ENCODE measurements around the gene ATG4C. TPM values are rescaled to one million over a fixed set of nuclear protein-coding genes. Genes with fewer than 3 reads are reported as not detected.
A peak's percentile ranks its signal among the peaks of the same experiment; 100 is the strongest.

Gene ATG4C
- total and polyA plus RNA-seq, 7 experiments from 2014 or later: 6.8 to 20.1 (median 13.2) TPM

DNA sequence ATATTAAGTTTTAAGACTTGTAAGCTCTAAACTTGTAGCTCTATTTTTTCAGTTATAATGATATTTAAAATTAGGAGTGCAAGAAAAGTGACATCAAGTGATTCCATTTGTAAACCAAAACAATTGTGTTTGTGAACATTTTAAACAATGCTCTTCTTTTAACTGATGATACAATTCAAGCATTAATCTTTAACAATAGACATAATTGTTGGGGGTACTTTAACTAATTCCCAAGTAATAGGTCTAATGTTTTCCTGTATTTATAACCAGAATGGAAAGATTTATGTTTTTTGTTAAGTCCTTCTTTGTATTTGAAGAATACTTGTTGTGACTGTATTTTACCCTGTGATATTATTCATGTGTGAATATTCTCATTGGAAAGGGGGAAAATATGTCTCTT, 6.8 kb downstream of the ATG4C start:
- Histone ChIP-seq H3K4me1 (ENCODE audit: control insufficient read depth in 2 of 2, insufficient read depth in 2 of 2, low read length in 2 of 2) (no peaks in the 10 kb centered on the region), H3K27me3 (ENCODE audit: control insufficient read depth in 2 of 2, insufficient read depth in 2 of 2, low read length in 2 of 2) (no peaks in the 10 kb centered on the region), H3K4me3 (ENCODE audit: low read length) (no peak overlapping the region), H3K9me3 (ENCODE audit: control insufficient read depth in 2 of 3, low read length in 3 of 3) (no peaks in the 10 kb centered on the region), H3K36me3 (ENCODE audit: control insufficient read depth in 2 of 3, insufficient read depth in 3 of 3, low read length in 3 of 3) (no peaks in the 10 kb centered on the region), H3K27ac (ENCODE audit: low read depth, low read length) (no peak overlapping the region)
- Mint-ChIP-seq H3K27ac (no peak overlapping the region), H3K9me3 (no peaks in the 10 kb centered on the region), H3K4me1 (peaks cover 9 to 50% (median 28%) of the 10 kb centered on the region in 7 donors), H3K36me3 (peaks cover 0 to 22% (median 9%) of the 10 kb centered on the region in 5 donors), H3K4me3 (no peak overlapping the region), H3K27me3 (no peaks in the 10 kb centered on the region)
- ChIA-PET POLR2A (interaction anchor here (0.8 kb wide), 1 partner anchor 850 kb away, joined by 3 read pairs; no protein-coding TSS in a partner anchor), CTCF (no interaction called here)
- intact Hi-C loops (cut with micrococcal nuclease): no loop called here
- no peak for ATAC-seq
- DNase-seq: no peak

DNA sequence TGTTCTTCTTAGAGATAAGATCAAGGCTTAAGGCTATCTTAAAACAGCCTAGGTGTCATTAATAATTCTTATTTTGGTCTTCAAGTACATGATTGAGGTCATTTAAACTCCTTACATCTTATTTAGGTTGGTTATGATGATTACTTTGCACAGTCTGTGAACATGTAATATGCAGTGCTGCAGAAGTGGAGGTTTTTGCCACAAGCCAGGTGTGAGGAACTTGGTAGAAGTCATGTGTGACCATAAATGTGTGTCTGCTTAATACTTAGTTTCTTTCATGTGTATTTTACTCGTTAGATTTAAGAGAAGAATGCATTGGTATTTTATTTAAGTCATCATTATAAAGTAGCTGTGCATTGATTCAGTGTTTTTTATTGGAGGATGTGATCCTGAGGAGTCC, 10.1 kb downstream of the ATG4C start:
- Mint-ChIP-seq H3K9me3 (no peaks in the 10 kb centered on the region), H3K27me3 (no peaks in the 10 kb centered on the region), H3K4me3 (no peak overlapping the region), H3K36me3 (peaks cover 0 to 13% (median 6%) of the 10 kb centered on the region in 5 donors), H3K4me1 (peaks cover 0 to 28% (median 11%) of the 10 kb centered on the region in 7 donors), H3K27ac (no peak overlapping the region)
- no peaks in the 10 kb centered on the region for H3K9me3 ChIP-seq (ENCODE audit: control insufficient read depth in 2 of 3, low read length in 3 of 3)
- DNase-seq (no peak), ATAC-seq (no peak)
- H3K27me3 ChIP-seq (ENCODE audit: control insufficient read depth in 2 of 2, insufficient read depth in 2 of 2, low read length in 2 of 2): no peaks in the 10 kb centered on the region
- H3K4me3 ChIP-seq (ENCODE audit: low read length): no peak overlapping the region
- H3K36me3 ChIP-seq (ENCODE audit: control insufficient read depth in 2 of 3, insufficient read depth in 3 of 3, low read length in 3 of 3): no peaks in the 10 kb centered on the region
- CTCF ChIA-PET: no interaction called here
- intact Hi-C loops (cut with micrococcal nuclease): no loop called here
- POLR2A ChIA-PET: no interaction called here
- no peaks in the 10 kb centered on the region for H3K4me1 ChIP-seq (ENCODE audit: control insufficient read depth in 2 of 2, insufficient read depth in 2 of 2, low read length in 2 of 2)
- H3K27ac ChIP-seq (ENCODE audit: low read depth, low read length): no peak overlapping the region

DNA sequence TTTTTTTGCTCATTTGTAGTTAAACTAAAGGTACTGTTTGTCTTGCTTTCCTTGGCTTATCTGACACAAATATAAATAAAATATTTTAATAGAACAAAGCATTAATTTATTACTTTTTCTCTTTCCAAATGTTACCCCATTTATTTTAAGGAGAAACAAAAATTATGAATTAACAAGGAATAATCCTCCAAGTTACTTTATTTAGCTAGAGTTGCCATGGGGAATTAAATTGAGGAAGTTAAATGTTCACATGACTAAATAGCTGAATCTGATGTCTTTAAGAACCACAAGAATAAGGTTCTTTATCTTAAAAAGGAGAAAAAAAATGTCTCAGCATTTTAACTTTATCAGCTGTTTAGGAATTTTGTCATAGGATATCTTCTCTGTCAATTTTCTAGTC, 12.3 kb downstream of the ATG4C start:
- Mint-ChIP-seq H3K27me3 (no peaks in the 10 kb centered on the region), H3K4me1 (peaks cover 10 to 35% (median 18%) of the 10 kb centered on the region in 7 donors), H3K27ac (no peak overlapping the region), H3K9me3 (no peaks in the 10 kb centered on the region), H3K4me3 (no peak overlapping the region), H3K36me3 (peaks cover 0 to 20% (median 10%) of the 10 kb centered on the region in 5 donors)
- ATAC-seq (no peak), DNase-seq (no peak)
- intact Hi-C loops (cut with micrococcal nuclease): no loop called here
- H3K4me1 ChIP-seq (ENCODE audit: control insufficient read depth in 2 of 2, insufficient read depth in 2 of 2, low read length in 2 of 2): no peaks in the 10 kb centered on the region
- POLR2A ChIA-PET: no interaction called here
- CTCF ChIA-PET: interaction anchor here (0.6 kb wide), 1 partner anchor 24 kb away, joined by 3 read pairs; no protein-coding TSS in a partner anchor
- no peak overlapping the region for H3K4me3 ChIP-seq (ENCODE audit: low read length)
- no peak overlapping the region for H3K27ac ChIP-seq (ENCODE audit: low read depth, low read length)
- H3K36me3 ChIP-seq (ENCODE audit: control insufficient read depth in 2 of 3, insufficient read depth in 3 of 3, low read length in 3 of 3): no peaks in the 10 kb centered on the region
- H3K9me3 ChIP-seq (ENCODE audit: control insufficient read depth in 2 of 3, low read length in 3 of 3): no peaks in the 10 kb centered on the region
- H3K27me3 ChIP-seq (ENCODE audit: control insufficient read depth in 2 of 2, insufficient read depth in 2 of 2, low read length in 2 of 2): no peaks in the 10 kb centered on the region

DNA sequence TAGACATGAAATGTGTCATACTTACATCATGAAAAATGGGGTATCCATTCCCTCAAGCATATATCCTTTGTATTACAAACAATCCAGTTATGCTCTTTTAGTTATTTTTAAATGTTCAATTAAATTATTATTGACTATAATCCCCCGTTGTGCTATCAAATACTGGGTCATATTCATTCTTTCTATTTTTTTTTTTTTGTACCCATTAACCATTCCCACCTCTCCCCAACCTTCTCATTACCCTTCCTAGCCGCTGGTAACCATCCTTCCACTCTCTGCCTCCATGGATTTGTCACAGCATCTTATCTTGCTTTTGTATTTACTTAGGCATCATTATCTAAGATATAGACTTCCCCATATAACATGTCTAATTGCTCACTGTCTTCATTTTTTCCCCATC, 15.8 kb downstream of the ATG4C start:
- CTCF ChIA-PET: no interaction called here
- peaks cover 10 to 25% (median 14%) of the 10 kb centered on the region in 7 donors for H3K4me1 Mint-ChIP-seq
- DNase-seq (no peak), ATAC-seq (no peak)
- no peak overlapping the region for H3K27ac ChIP-seq (ENCODE audit: low read depth, low read length)
- no peaks in the 10 kb centered on the region for H3K4me1 ChIP-seq (ENCODE audit: control insufficient read depth in 2 of 2, insufficient read depth in 2 of 2, low read length in 2 of 2)
- no peak overlapping the region for H3K4me3 Mint-ChIP-seq
- H3K9me3 ChIP-seq (ENCODE audit: control insufficient read depth in 2 of 3, low read length in 3 of 3): no peaks in the 10 kb centered on the region
- no peaks in the 10 kb centered on the region for H3K36me3 ChIP-seq (ENCODE audit: control insufficient read depth in 2 of 3, insufficient read depth in 3 of 3, low read length in 3 of 3)
- no peak overlapping the region for H3K4me3 ChIP-seq (ENCODE audit: low read length)
- H3K27me3 ChIP-seq (ENCODE audit: control insufficient read depth in 2 of 2, insufficient read depth in 2 of 2, low read length in 2 of 2): no peaks in the 10 kb centered on the region
- POLR2A ChIA-PET: no interaction called here
- H3K27me3 Mint-ChIP-seq: no peaks in the 10 kb centered on the region
- H3K36me3 Mint-ChIP-seq: peaks cover 3 to 23% (median 17%) of the 10 kb centered on the region in 5 donors
- no peaks in the 10 kb centered on the region for H3K9me3 Mint-ChIP-seq
- intact Hi-C loops (cut with micrococcal nuclease): no loop called here
- H3K27ac Mint-ChIP-seq: no peak overlapping the region

DNA sequence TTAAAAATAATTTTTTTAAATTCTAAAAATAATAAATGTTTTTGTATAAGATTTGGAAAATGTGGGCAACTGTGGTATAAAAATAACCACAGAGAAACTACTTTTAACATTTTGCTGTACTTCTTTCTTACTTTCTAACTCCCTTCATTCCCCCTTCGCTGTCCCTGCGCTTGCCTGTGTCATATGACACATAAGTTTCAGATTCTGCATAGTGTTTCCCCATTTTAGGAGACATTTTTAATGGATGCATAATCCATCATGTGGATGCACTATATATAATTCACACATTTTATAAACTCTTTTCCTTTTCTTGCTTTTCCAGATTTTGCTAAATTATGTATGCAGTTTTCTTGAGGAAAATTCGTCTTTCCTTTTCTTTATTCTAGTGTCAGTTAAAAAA, 16.3 kb downstream of the ATG4C start:
- no peak overlapping the region for H3K27ac ChIP-seq (ENCODE audit: low read depth, low read length)
- ATAC-seq: peak; percentile 57
- H3K4me1 ChIP-seq (ENCODE audit: control insufficient read depth in 2 of 2, insufficient read depth in 2 of 2, low read length in 2 of 2): no peaks in the 10 kb centered on the region
- H3K36me3 ChIP-seq (ENCODE audit: control insufficient read depth in 2 of 3, insufficient read depth in 3 of 3, low read length in 3 of 3): no peaks in the 10 kb centered on the region
- Mint-ChIP-seq H3K4me1 (peaks cover 10 to 22% (median 14%) of the 10 kb centered on the region in 7 donors), H3K9me3 (no peaks in the 10 kb centered on the region), H3K4me3 (no peak overlapping the region), H3K27ac (no peak overlapping the region), H3K36me3 (peaks cover 3 to 23% (median 17%) of the 10 kb centered on the region in 5 donors), H3K27me3 (no peaks in the 10 kb centered on the region)
- no peaks in the 10 kb centered on the region for H3K9me3 ChIP-seq (ENCODE audit: control insufficient read depth in 2 of 3, low read length in 3 of 3)
- intact Hi-C loops (cut with micrococcal nuclease): no loop called here
- DNase-seq: no peak
- POLR2A ChIA-PET: no interaction called here
- no peaks in the 10 kb centered on the region for H3K27me3 ChIP-seq (ENCODE audit: control insufficient read depth in 2 of 2, insufficient read depth in 2 of 2, low read length in 2 of 2)
- no peak overlapping the region for H3K4me3 ChIP-seq (ENCODE audit: low read length)
- CTCF ChIA-PET: no interaction called here

DNA sequence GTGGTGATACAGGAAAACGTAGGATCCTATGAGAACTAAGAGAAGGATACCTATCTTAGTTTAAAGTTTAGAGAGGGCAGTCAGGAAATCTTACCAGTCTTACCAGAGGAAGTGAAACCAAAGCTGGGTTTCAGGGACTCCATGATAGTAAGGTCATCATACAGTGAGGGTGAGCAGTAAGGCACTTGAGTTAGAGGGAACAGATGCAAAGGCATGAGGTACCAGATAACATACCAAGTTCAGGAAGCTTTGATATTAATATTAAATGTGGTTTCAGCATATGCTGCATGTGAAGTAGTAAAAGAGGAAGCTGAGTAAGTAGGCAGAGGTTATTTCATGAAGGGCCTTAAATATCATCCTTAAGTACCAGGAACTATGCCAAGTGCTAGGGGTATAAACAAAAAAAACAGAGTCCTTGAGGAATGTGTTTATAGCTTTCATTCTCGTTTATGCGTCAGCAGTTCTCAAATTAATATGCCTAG, 16.9 kb downstream of the ATG4C start:
- H3K9me3 Mint-ChIP-seq: no peaks in the 10 kb centered on the region
- H3K27me3 ChIP-seq (ENCODE audit: control insufficient read depth in 2 of 2, insufficient read depth in 2 of 2, low read length in 2 of 2): no peaks in the 10 kb centered on the region
- peaks cover 3 to 26% (median 21%) of the 10 kb centered on the region in 5 donors for H3K36me3 Mint-ChIP-seq
- peaks cover 10 to 17% (median 11%) of the 10 kb centered on the region in 7 donors for H3K4me1 Mint-ChIP-seq
- H3K9me3 ChIP-seq (ENCODE audit: control insufficient read depth in 2 of 3, low read length in 3 of 3): no peaks in the 10 kb centered on the region
- H3K4me1 ChIP-seq (ENCODE audit: control insufficient read depth in 2 of 2, insufficient read depth in 2 of 2, low read length in 2 of 2): no peaks in the 10 kb centered on the region
- no peaks in the 10 kb centered on the region for H3K36me3 ChIP-seq (ENCODE audit: control insufficient read depth in 2 of 3, insufficient read depth in 3 of 3, low read length in 3 of 3)
- POLR2A ChIA-PET: no interaction called here
- CTCF ChIA-PET: no interaction called here
- H3K27me3 Mint-ChIP-seq: no peaks in the 10 kb centered on the region
- H3K4me3 Mint-ChIP-seq: no peak overlapping the region
- intact Hi-C loops (cut with micrococcal nuclease): no loop called here
- DNase-seq: no peak
- no peak overlapping the region for H3K4me3 ChIP-seq (ENCODE audit: low read length)
- peak; percentile 94 for ATAC-seq
- peak overlapping the region in 1 of 9 donors; percentile 26 for H3K27ac Mint-ChIP-seq
- H3K27ac ChIP-seq (ENCODE audit: low read depth, low read length): no peak overlapping the region

DNA sequence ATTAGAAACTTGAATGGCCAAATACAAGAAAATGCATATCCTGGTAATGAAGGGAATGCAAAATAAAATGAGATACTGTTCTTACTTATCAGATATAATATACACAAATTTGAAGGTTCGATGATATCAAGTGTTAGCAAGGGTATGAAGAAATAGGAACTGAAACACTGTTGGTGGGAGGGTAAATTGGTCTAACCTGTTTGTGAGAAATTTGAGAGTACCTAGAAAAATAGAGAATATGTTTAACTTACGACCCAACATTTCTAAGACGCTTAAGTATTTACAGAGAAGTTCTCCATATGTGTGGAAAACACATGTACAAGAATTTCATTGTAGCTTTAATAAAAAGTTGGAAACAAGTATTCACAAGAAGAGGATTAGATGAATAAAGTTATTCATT, 25.9 kb downstream of the ATG4C start:
- H3K9me3 ChIP-seq (ENCODE audit: control insufficient read depth in 2 of 3, low read length in 3 of 3): no peaks in the 10 kb centered on the region
- H3K27me3 ChIP-seq (ENCODE audit: control insufficient read depth in 2 of 2, insufficient read depth in 2 of 2, low read length in 2 of 2): no peaks in the 10 kb centered on the region
- ChIA-PET CTCF (no interaction called here), POLR2A (no interaction called here)
- peaks cover 0 to 7% (median 4%) of the 10 kb centered on the region in 11 donors for H3K9me3 Mint-ChIP-seq
- H3K4me1 ChIP-seq (ENCODE audit: control insufficient read depth in 2 of 2, insufficient read depth in 2 of 2, low read length in 2 of 2): no peaks in the 10 kb centered on the region
- peaks cover 23 to 77% (median 68%) of the 10 kb centered on the region in 5 donors for H3K36me3 Mint-ChIP-seq
- peaks cover 0 to 2% (median 0%) of the 10 kb centered on the region in 7 donors for H3K4me1 Mint-ChIP-seq
- H3K4me3 ChIP-seq (ENCODE audit: low read length): no peak overlapping the region
- intact Hi-C loops (cut with micrococcal nuclease): no loop called here
- no peak overlapping the region for H3K4me3 Mint-ChIP-seq
- no peak for DNase-seq
- no peaks in the 10 kb centered on the region for H3K27me3 Mint-ChIP-seq
- no peak for ATAC-seq
- no peaks in the 10 kb centered on the region for H3K36me3 ChIP-seq (ENCODE audit: control insufficient read depth in 2 of 3, insufficient read depth in 3 of 3, low read length in 3 of 3)
- H3K27ac Mint-ChIP-seq: peak overlapping the region in 1 of 9 donors; percentile 15
- no peak overlapping the region for H3K27ac ChIP-seq (ENCODE audit: low read depth, low read length)

Measured in naive thymus-derived CD4-positive, alpha-beta T cell (primary cell).